Measurements from ENCODE around the gene TSEN15. TPM values are rescaled to one million over a fixed set of nuclear protein-coding genes. Genes with fewer than 3 reads are reported as not detected.

Gene TSEN15
- total RNA-seq, 1 donor from 2014 or later: 50.2 TPM

DNA sequence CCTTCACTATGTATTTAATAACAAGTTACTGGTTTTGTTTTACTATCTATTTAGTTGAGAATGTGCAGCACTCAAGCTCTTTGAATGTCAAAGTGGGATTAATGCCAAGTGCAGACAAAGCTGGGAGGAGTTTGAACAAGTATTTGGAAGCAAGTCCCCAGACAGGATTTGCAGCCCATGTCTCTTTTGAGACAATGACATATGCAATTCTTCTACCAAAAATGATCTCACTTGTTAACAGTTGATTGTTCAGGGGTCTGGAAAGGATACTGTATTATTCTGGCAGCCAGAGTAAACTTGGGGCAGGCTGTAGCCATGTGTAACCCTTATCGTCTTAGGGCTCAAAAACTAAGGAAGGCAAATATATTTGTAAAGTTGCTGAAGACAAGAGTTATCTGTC, 29.8 kb upstream of the TSEN15 start:
- Mint-ChIP-seq H3K36me3 (ENCODE audit: low read depth) (no peaks in the 10 kb centered on the region), H3K27me3 (ENCODE audit: insufficient read depth) (peaks cover 19% of the 10 kb centered on the region), H3K9me3 (no peaks in the 10 kb centered on the region), H3K4me1 (ENCODE audit: low read depth) (no peaks in the 10 kb centered on the region), H3K4me3 (no peak overlapping the region), H3K27ac (no peak overlapping the region)
- no peak for DNase-seq (ENCODE audit: low spot score)
- intact Hi-C loops (cut with micrococcal nuclease): no loop called here

DNA sequence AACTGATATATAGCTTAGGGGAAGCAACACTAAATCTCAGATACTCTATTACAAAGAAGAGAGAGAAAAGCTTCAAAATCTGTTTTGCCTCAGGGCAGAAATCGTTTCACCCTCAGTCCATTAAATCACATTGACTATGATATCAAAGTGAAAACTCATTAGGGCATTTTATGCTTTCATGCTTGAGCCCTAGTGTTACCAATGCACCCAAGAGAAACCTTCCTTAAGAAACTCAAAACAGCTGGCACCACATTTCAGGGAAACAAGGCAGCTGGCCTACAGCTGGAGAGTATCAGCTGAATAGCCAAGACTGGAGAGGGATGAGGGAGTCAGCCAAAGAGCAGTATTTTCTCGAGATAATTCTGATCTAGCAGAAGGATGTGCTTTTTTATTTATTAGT, 28.9 kb upstream of the TSEN15 start:
- no peak overlapping the region for H3K4me3 Mint-ChIP-seq
- H3K27me3 Mint-ChIP-seq (ENCODE audit: insufficient read depth): peaks cover 21% of the 10 kb centered on the region
- no peaks in the 10 kb centered on the region for H3K36me3 Mint-ChIP-seq (ENCODE audit: low read depth)
- intact Hi-C loops (cut with micrococcal nuclease): no loop called here
- H3K27ac Mint-ChIP-seq: no peak overlapping the region
- no peak for DNase-seq (ENCODE audit: low spot score)
- H3K9me3 Mint-ChIP-seq: no peaks in the 10 kb centered on the region
- H3K4me1 Mint-ChIP-seq (ENCODE audit: low read depth): no peaks in the 10 kb centered on the region

DNA sequence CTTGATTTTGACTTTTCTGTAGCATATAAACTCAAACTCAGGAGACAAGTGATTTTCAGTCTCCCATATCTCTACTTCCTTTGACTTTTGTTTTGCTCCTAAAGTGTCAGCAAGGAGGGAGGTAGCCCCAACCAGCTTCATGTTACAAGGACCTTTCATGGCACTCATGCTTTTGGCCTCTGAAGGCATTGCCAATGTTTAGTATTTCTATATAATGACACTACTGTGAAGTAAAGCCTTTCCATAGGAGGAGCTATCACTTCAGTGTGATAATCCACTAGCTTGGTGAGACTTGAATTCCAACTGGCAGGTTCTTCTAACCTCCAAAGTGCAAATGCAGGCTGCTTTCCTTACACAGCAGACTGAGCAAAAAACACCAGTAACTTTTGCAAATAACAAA, 28.4 kb upstream of the TSEN15 start:
- Mint-ChIP-seq H3K36me3 (ENCODE audit: low read depth) (no peaks in the 10 kb centered on the region), H3K9me3 (no peaks in the 10 kb centered on the region), H3K4me3 (no peak overlapping the region), H3K4me1 (ENCODE audit: low read depth) (no peaks in the 10 kb centered on the region), H3K27ac (no peak overlapping the region), H3K27me3 (ENCODE audit: insufficient read depth) (peaks cover 21% of the 10 kb centered on the region)
- intact Hi-C loops (cut with micrococcal nuclease): no loop called here
- no peak for DNase-seq (ENCODE audit: low spot score)

DNA sequence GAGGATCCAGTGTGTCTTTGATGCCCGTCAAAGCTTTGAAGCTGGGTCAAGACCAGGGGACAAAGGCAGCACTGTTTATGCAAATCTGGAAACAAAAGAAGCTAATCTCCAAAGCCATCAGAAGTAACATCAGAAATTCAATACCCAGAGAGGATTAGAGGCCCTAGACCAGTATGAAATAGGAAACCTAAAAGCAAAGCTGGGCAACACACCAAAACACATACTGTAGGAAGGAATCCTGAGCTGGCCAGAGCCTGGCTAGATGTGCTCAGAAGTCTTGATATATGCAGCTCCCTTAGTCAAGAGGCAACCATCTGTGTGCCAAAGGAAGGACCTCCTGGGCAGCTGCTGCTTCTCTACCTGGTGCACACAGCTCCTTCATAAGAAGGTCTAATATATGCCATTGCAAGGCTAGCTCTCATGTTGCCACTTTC, 26.3 kb upstream of the TSEN15 start:
- intact Hi-C loops (cut with micrococcal nuclease): no loop called here
- Mint-ChIP-seq H3K9me3 (no peaks in the 10 kb centered on the region), H3K27ac (no peak overlapping the region), H3K36me3 (ENCODE audit: low read depth) (no peaks in the 10 kb centered on the region), H3K4me1 (ENCODE audit: low read depth) (no peaks in the 10 kb centered on the region), H3K27me3 (ENCODE audit: insufficient read depth) (peaks cover 30% of the 10 kb centered on the region), H3K4me3 (no peak overlapping the region)
- DNase-seq (ENCODE audit: low spot score): no peak

DNA sequence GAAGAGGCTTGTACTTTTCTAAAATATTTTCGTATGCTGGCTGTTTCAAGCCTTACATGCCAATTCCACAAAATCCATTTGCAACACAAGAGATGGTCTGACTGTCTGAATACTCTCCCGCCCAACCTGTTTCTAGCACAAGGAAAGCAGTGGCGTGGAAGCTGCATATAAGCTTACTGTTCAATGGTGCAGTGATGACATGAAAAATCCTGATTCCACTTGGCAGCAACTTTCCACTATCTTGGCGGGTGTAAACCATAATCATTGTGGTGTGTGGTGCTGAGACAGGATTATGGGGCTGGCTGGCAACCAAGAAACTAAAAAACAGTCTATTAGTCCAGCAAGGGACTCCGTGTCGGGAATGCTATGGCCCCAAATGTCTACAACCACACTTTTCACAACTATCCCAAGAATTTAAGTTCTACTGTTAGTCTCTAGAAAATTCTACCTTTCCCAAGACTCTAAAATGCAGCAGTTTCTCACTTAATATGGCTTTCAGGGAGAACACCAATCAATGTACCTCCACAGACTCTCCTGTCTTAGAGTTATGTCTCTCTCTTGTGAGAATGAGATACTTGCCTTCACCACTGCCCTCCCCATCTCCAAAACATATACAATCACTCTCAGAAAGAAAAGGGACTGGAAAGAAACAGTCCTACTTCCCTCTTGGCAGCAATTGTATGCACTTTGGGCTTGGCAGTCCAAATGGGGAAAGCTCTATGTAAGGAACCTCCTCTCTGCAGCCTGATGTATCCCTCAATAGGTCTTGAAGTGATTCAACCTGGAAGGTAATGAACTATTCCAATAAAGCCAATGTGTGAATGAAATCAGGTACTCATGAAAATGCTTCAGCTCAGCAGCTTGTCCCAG, 23.5 kb upstream of the TSEN15 start:
- no peak for DNase-seq (ENCODE audit: low spot score)
- Mint-ChIP-seq H3K27ac (no peak overlapping the region), H3K9me3 (no peaks in the 10 kb centered on the region), H3K4me3 (no peak overlapping the region), H3K4me1 (ENCODE audit: low read depth) (no peaks in the 10 kb centered on the region), H3K36me3 (ENCODE audit: low read depth) (no peaks in the 10 kb centered on the region), H3K27me3 (ENCODE audit: insufficient read depth) (peaks cover 49% of the 10 kb centered on the region)
- intact Hi-C loops (cut with micrococcal nuclease): no loop called here

DNA sequence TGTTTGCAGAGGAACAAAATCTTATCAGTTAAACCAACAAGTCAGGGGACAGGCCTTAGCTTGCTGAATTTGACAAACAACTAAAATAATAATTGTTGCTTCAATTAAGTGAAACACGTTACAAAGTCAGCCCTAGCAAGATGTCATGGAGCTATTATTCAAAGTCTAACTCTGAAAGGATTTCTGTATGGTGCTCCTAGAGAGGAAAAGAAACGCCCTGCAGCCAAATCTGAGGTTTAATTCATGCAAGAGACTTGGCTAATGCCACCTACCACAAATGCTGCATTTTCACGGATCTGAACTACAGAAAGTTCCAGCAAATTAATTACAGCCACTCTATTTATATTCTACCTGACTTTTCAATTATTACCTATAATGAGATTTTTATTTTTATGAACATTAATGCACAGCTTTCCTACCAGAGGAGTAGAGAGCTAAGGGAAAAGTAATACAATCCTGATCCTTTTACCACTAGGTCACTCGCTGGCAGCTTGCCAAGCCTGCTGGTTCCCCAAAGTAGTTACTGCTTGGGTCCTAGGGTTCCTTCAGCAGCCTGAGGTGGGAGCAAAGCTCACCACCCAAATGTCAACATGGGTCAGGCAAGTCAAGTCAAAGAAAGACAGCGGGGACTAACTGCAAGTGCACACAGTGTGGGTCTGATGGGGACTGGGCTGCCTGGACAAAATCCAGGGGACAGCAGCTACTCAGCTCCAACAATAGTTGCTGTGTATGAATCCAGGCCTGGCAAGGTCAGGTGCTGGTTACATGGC, 22.5 kb upstream of the TSEN15 start:
- Mint-ChIP-seq H3K27me3 (ENCODE audit: insufficient read depth) (peaks cover 53% of the 10 kb centered on the region), H3K27ac (no peak overlapping the region), H3K9me3 (no peaks in the 10 kb centered on the region), H3K4me3 (no peak overlapping the region), H3K36me3 (ENCODE audit: low read depth) (no peaks in the 10 kb centered on the region), H3K4me1 (ENCODE audit: low read depth) (peaks cover 5% of the 10 kb centered on the region)
- intact Hi-C loops (cut with micrococcal nuclease): no loop called here
- DNase-seq (ENCODE audit: low spot score): no peak

GRCh38 chr1:184030433-184031091, 21.0 kb upstream of the TSEN15 start:
- intact Hi-C loops (cut with micrococcal nuclease): no loop called here
- Mint-ChIP-seq H3K4me1 (ENCODE audit: low read depth) (peaks cover 9% of the 10 kb centered on the region), H3K4me3 (no peak overlapping the region), H3K9me3 (no peaks in the 10 kb centered on the region), H3K36me3 (ENCODE audit: low read depth) (no peaks in the 10 kb centered on the region), H3K27me3 (ENCODE audit: insufficient read depth) (peaks cover 61% of the 10 kb centered on the region), H3K27ac (no peak overlapping the region)
- no peak for DNase-seq (ENCODE audit: low spot score)

GRCh38 chr1:184031092-184031408, 20.5 kb upstream of the TSEN15 start:
- H3K4me3 Mint-ChIP-seq: no peak overlapping the region
- H3K27me3 Mint-ChIP-seq (ENCODE audit: insufficient read depth): peaks cover 64% of the 10 kb centered on the region
- intact Hi-C loops (cut with micrococcal nuclease): no loop called here
- H3K4me1 Mint-ChIP-seq (ENCODE audit: low read depth): peaks cover 14% of the 10 kb centered on the region
- H3K27ac Mint-ChIP-seq: no peak overlapping the region
- no peak for DNase-seq (ENCODE audit: low spot score)
- no peaks in the 10 kb centered on the region for H3K9me3 Mint-ChIP-seq
- no peaks in the 10 kb centered on the region for H3K36me3 Mint-ChIP-seq (ENCODE audit: low read depth)

DNA sequence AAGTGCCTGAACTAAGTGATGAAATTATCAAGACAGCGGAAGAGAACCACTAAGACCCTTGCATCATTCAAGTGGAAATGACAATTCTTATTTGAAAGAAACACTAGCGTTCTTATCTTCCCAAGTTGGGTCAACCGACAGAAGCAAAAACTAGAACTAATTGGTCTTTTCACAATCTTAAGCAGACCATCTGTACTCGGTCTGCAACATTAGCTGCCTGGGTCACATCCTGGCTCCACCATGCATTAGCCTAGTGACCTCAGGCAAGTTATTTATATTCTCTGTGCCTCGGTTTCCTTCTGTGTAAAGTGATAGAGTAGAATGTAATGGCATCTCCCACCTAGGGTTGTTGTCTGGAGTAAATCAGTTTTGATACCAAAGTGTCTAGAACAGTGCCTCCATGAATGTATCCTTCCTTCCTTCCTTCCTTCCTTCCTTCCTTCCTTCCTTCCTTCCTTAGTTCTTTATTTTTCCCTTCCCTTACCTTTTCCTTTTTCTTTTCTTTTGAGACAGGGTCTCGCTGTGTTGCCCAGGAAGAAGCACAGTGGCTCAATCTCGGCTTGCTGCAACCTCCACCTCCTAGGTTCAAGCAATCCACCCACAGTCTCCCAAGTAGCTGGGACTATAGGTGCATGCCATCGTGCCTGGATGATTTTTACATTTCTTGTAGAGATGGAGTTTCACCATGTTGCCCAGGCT, 20.0 kb upstream of the TSEN15 start:
- intact Hi-C loops (cut with micrococcal nuclease): no loop called here

DNA sequence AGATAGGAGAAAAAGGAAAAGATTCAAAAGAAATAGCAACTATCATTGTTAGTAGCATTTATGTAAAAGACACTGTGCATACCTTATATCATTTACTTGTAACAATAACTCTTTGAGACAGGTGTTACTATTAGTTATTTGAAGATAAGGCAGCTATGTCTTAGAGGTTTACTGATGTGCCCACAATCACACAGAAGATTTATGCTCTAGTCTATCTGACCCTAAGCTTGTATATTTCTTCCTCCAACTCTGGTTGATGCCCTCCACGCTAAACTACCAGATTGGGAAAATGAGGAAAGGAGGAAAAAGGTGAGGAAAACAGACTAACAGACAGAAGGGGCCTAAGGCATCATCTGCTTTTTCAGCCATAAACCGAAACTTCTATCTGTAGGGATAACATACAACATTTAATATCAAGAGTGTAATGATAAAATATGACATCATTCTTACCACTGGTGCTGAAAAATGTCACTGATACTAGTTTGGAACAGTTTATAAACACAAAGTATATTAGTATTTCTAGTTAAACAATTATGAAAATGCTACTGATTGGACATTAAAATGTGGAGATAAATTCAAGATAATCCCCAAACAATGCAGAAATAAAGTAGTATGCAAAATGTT, 19.1 kb upstream of the TSEN15 start:
- H3K4me3 Mint-ChIP-seq: no peak overlapping the region
- H3K27ac Mint-ChIP-seq: no peak overlapping the region
- no peaks in the 10 kb centered on the region for H3K36me3 Mint-ChIP-seq (ENCODE audit: low read depth)
- peaks cover 19% of the 10 kb centered on the region for H3K4me1 Mint-ChIP-seq (ENCODE audit: low read depth)
- intact Hi-C loops (cut with micrococcal nuclease): no loop called here
- DNase-seq (ENCODE audit: low spot score): no peak
- no peaks in the 10 kb centered on the region for H3K9me3 Mint-ChIP-seq
- H3K27me3 Mint-ChIP-seq (ENCODE audit: insufficient read depth): peaks cover 65% of the 10 kb centered on the region

More for the DNA sequence above, 20.0 kb upstream of the TSEN15 start:
- no peak overlapping the region for H3K27ac Mint-ChIP-seq
- H3K27me3 Mint-ChIP-seq (ENCODE audit: insufficient read depth): peaks cover 68% of the 10 kb centered on the region
- H3K9me3 Mint-ChIP-seq: no peaks in the 10 kb centered on the region
- H3K4me1 Mint-ChIP-seq (ENCODE audit: low read depth): peaks cover 19% of the 10 kb centered on the region
- DNase-seq (ENCODE audit: low spot score): no peak
- H3K4me3 Mint-ChIP-seq: no peak overlapping the region
- H3K36me3 Mint-ChIP-seq (ENCODE audit: low read depth): no peaks in the 10 kb centered on the region

DNA sequence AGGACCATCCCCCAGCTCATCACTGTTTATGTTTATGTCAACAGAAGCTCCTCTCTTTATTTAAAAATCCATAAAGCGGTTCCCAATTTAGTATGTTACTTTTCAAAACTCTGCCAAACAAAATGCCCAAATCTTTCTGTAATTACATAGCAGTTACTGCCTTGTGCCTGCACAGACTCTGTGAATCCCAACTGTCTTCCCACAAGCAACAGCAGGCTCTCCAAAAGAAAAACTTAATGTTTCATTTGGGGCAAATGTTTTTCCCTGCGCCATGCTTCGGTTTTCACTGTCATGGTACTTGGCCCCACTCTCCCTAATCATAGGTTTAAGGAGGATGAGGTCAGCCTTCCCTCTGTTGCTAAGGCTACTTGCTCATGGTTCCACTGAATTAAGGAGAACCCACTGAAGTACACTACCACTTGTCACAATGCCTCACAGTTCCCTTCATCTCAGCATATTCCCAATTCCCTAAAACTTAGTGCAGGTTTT, 18.6 kb upstream of the TSEN15 start:
- H3K27ac Mint-ChIP-seq: no peak overlapping the region
- H3K36me3 Mint-ChIP-seq (ENCODE audit: low read depth): no peaks in the 10 kb centered on the region
- peaks cover 70% of the 10 kb centered on the region for H3K27me3 Mint-ChIP-seq (ENCODE audit: insufficient read depth)
- no peak overlapping the region for H3K4me3 Mint-ChIP-seq
- intact Hi-C loops (cut with micrococcal nuclease): no loop called here
- H3K4me1 Mint-ChIP-seq (ENCODE audit: low read depth): peaks cover 24% of the 10 kb centered on the region
- no peaks in the 10 kb centered on the region for H3K9me3 Mint-ChIP-seq
- no peak for DNase-seq (ENCODE audit: low spot score)

DNA sequence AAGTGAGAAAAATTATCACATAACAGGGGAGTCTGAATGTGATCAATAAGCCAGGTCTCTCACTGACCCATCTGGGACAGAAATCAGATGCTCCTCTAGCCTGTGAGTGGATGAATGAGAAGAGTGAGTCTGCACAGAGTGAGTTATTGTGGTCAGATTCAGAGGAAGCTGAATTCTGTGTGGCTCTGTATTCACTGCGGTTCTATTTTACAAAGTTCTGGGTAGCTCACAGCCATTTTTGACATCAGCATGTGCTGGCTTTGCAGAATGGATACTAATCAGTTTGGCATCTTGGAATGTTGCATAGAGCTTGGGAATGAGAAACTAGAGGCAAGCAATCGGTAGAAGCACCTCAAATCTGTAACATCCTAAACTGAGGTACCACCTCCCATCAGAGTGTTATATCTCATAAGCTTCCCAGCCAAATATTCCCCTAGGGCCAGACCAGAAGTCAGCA, 17.8 kb upstream of the TSEN15 start:
- Mint-ChIP-seq H3K4me1 (ENCODE audit: low read depth) (peaks cover 26% of the 10 kb centered on the region), H3K4me3 (no peak overlapping the region), H3K36me3 (ENCODE audit: low read depth) (peaks cover under 1% of the 10 kb centered on the region), H3K27ac (no peak overlapping the region), H3K9me3 (no peaks in the 10 kb centered on the region), H3K27me3 (ENCODE audit: insufficient read depth) (peaks cover 72% of the 10 kb centered on the region)
- no peak for DNase-seq (ENCODE audit: low spot score)
- intact Hi-C loops (cut with micrococcal nuclease): no loop called here

Data from activated T-helper 1 cell treated with anti-CD3 and anti-CD28 coated beads, Interleukin-12 subunit alpha, Interleukin-12 subunit beta, Interleukin-2, Interleukin-4 antibody, amounts not matched to agents 30 ng/mL and 10 ng/mL and 1 ng/mL, durations not matched to agents 14 hours and 24 hours and 36 hours (primary cell).